Measurements from ENCODE around the gene USP32. TPM values are rescaled to one million over a fixed set of nuclear protein-coding genes. Genes with fewer than 3 reads are reported as not detected.

Gene USP32
- total and polyA plus RNA-seq, 2 donors (not counting 1 experiment from before 2014, with no cell fraction given), result 7.7 to 48.8 TPM

DNA sequence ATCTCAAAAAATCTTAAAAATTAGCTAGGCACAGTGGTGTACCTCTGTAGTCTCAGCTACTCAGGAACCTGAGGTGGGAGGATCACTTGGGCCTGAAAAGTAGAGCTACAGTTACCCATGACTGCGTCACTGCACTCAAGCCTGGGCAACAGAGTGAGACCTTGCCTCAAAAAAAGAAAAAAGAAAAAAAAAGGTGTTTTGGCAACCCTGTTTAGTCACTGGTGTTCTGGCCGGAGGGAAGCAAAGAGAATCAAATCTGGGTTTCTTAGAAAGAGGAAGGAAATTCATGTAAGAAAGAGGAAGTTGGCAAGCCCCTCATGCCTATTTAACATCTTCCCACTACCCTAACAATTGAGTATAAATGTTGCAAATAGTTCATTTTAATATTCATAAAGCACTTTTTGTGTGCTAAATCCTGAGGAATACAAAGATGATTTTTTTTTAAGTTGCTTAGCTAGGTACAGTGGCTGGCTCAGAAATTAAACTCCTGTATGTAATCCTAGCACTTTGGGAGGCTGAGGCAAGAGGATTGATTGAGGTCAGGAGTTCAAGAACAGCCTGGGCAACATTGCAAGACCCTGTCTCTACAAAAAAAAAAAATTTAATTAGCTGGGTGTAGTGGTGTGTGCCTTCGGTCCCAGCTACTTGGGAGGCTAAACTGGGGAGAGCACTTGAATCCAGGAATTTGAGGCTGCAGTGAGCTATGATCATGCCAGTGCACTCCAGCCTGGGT lies 6.5 kb upstream of the USP32 start:
- H3K27ac ChIP-seq (ENCODE audit: low read length in 2 of 2), result peak overlapping the region; percentile 80 to 85
- peak overlapping the region; percentile 80 for H3K27ac Mint-ChIP-seq
- ChIA-PET CTCF (interaction anchor here (1.1 to 1.8 kb wide), 4 partner anchors 10 to 258 kb away, joined by 3 to 16 read pairs (median 4); no protein-coding TSS in a partner anchor), POLR2A (no interaction called here)
- DNase-seq (peak; percentile 93), ATAC-seq (ENCODE audit: low read depth) (peak; percentile 94)
- intact Hi-C loops (cut with micrococcal nuclease), result loop anchor here (1.0 kb wide), 1 partner anchor 23 kb away; no protein-coding TSS in a partner anchor
- no peak overlapping the region for H2AFZ ChIP-seq (ENCODE audit: insufficient read depth, low read depth, low read length, poor library complexity, severe bottlenecking)
- no peaks in the 10 kb centered on the region for H4K20me1 ChIP-seq (ENCODE audit: control insufficient read depth, insufficient read depth, low read length, poor library complexity, severe bottlenecking)
- 0% methylated on average over 1 of the region's 3 CpGs for WGBS (ENCODE audit: insufficient coverage)
- peak overlapping the region; percentile 69 for H3K4me2 ChIP-seq (replicated peaks; ENCODE audit: low read depth, low read length, poor library complexity, severe bottlenecking)
- H3K4me3 ChIP-seq (ENCODE audit: control extremely low read depth in 1 of 5, extremely low read depth in 1 of 5, insufficient read depth in 1 of 5, low read depth in 2 of 5, low read length in 4 of 5), result peak overlapping the region in 1 of 5 experiments; percentile 49
- H3K4me3 Mint-ChIP-seq, result peak overlapping the region; percentile 23
- no peaks in the 10 kb centered on the region for H3K9me3 Mint-ChIP-seq (ENCODE audit: insufficient read depth)
- H3K4me1 ChIP-seq (ENCODE audit: control insufficient read depth in 2 of 2, insufficient read depth in 2 of 2, low read length in 2 of 2), result peaks cover 48 to 60% of the 10 kb centered on the region in 2 donors
- no peaks in the 10 kb centered on the region for H3K9me3 ChIP-seq (ENCODE audit: control extremely low read depth in 1 of 3, control insufficient read depth in 2 of 3, insufficient read depth in 1 of 3, low read length in 2 of 3)
- H3K36me3 ChIP-seq (replicated peaks in 1 of 2; ENCODE audit: control extremely low read depth in 1 of 2, control insufficient read depth in 1 of 2, extremely low read depth in 1 of 2, insufficient read depth in 2 of 2, low read length in 1 of 2), result no peaks in the 10 kb centered on the region
- peaks cover 73% of the 10 kb centered on the region for H3K4me1 Mint-ChIP-seq
- H3K27me3 Mint-ChIP-seq, result no peaks in the 10 kb centered on the region
- no peaks in the 10 kb centered on the region for H3K27me3 ChIP-seq (replicated peaks in 1 of 4; ENCODE audit: control extremely low read depth in 1 of 4, control insufficient read depth in 3 of 4, insufficient read depth in 4 of 4, low read length in 3 of 4)
- H3K79me2 ChIP-seq (ENCODE audit: control insufficient read depth, insufficient read depth, low read length), result no peaks in the 10 kb centered on the region
- TF ChIP-seq CTCF (IDR thresholded peaks at IDR 0.05) (no peak), EZH2 (IDR thresholded peaks at IDR 0.05; ENCODE audit: borderline replicate concordance, insufficient read depth, low read depth, low read length, poor library complexity, severe bottlenecking) (no peak)
- no peak overlapping the region for H3K9ac ChIP-seq (ENCODE audit: low read length)

DNA sequence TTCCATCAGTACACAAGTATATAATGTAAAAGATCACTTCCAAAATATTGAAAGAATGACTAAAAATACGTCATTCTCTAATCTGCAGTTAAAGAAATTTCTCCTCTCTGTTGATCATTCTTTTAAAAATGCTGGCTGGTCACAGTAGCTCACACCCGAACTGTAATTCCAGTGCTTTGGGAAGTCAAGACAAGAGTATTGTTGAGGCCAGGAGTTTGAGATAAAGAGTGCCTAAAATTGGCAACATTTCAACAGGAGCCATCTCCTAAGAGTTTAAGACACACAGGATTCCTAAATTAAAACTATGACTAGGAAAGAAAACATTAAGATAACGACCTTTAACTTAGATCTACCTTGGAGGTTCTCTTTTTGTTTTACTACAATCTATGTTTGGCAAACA lies 4.5 kb upstream of the USP32 start:
- Histone ChIP-seq H3K4me1 (ENCODE audit: control insufficient read depth in 2 of 2, insufficient read depth in 2 of 2, low read length in 2 of 2) (peaks cover 47 to 58% of the 10 kb centered on the region in 2 donors), H2AFZ (ENCODE audit: insufficient read depth, low read depth, low read length, poor library complexity, severe bottlenecking) (no peak overlapping the region), H3K4me2 (replicated peaks; ENCODE audit: low read depth, low read length, poor library complexity, severe bottlenecking) (no peak overlapping the region), H3K27me3 (replicated peaks in 1 of 4; ENCODE audit: control extremely low read depth in 1 of 4, control insufficient read depth in 3 of 4, insufficient read depth in 4 of 4, low read length in 3 of 4) (no peaks in the 10 kb centered on the region), H3K9me3 (ENCODE audit: control extremely low read depth in 1 of 3, control insufficient read depth in 2 of 3, insufficient read depth in 1 of 3, low read length in 2 of 3) (no peaks in the 10 kb centered on the region), H3K27ac (ENCODE audit: low read length in 2 of 2) (peak overlapping the region; percentile 80 to 85), H3K9ac (ENCODE audit: low read length) (no peak overlapping the region), H3K36me3 (replicated peaks in 1 of 2; ENCODE audit: control extremely low read depth in 1 of 2, control insufficient read depth in 1 of 2, extremely low read depth in 1 of 2, insufficient read depth in 2 of 2, low read length in 1 of 2) (no peaks in the 10 kb centered on the region), H3K79me2 (ENCODE audit: control insufficient read depth, insufficient read depth, low read length) (peaks cover 4% of the 10 kb centered on the region), H4K20me1 (ENCODE audit: control insufficient read depth, insufficient read depth, low read length, poor library complexity, severe bottlenecking) (no peaks in the 10 kb centered on the region), H3K4me3 (ENCODE audit: control extremely low read depth in 1 of 5, extremely low read depth in 1 of 5, insufficient read depth in 1 of 5, low read depth in 2 of 5, low read length in 4 of 5) (no peak overlapping the region)
- peaks cover 71% of the 10 kb centered on the region for H3K4me1 Mint-ChIP-seq
- TF ChIP-seq CTCF (IDR thresholded peaks at IDR 0.05), result no peak
- no peak for TF ChIP-seq EZH2 (IDR thresholded peaks at IDR 0.05; ENCODE audit: borderline replicate concordance, insufficient read depth, low read depth, low read length, poor library complexity, severe bottlenecking)
- CTCF ChIA-PET, result interaction anchor here (0.5 kb wide), 1 partner anchor 475 kb away, joined by 3 read pairs; no protein-coding TSS in a partner anchor
- ATAC-seq (ENCODE audit: low read depth) (no peak), DNase-seq (no peak)
- H3K27ac Mint-ChIP-seq, result peak overlapping the region; percentile 33
- no CpG with 5 or more reads among the region's 3 CpGs for WGBS (ENCODE audit: insufficient coverage)
- H3K27me3 Mint-ChIP-seq, result no peaks in the 10 kb centered on the region
- POLR2A ChIA-PET, result interaction anchor here (0.6 to 1.1 kb wide), 2 partner anchors 165 to 305 kb away, joined by 3 to 6 read pairs; no protein-coding TSS in a partner anchor
- intact Hi-C loops (cut with micrococcal nuclease), result no loop called here
- no peaks in the 10 kb centered on the region for H3K9me3 Mint-ChIP-seq (ENCODE audit: insufficient read depth)
- H3K4me3 Mint-ChIP-seq, result no peak overlapping the region

Measured in B cell (primary cell).